Jurkat, Clone E6-1 (cell line): ENCODE results near the gene RASGRF2. TPM values are rescaled to one million over a fixed set of nuclear protein-coding genes. Genes with fewer than 3 reads are reported as not detected.

Experiments
- DNase-seq: peaks from one replicate; pipeline ENCODE4 v3.0.0-alpha.2; 2011; ENCODE audit warnings: low read depth, low spot score
- H3K4me3 ChIP-seq: 2 replicates; pipeline ENCODE4 v1.5.1; 2011; ENCODE audit warnings: mild to moderate bottlenecking, low read length, control low read depth, moderate library complexity
- polyA plus RNA-seq: library from polyadenylated mRNA; unstranded; fragments of >200 nt; gene quantifications from one replicate; pipeline ENCODE4 v1.2.1, GENCODE V29; 2012; ENCODE audit warnings: missing spikeins; ENCODE audit not compliant: insufficient read length, insufficient read depth

RASGRF2 gene, protein sequence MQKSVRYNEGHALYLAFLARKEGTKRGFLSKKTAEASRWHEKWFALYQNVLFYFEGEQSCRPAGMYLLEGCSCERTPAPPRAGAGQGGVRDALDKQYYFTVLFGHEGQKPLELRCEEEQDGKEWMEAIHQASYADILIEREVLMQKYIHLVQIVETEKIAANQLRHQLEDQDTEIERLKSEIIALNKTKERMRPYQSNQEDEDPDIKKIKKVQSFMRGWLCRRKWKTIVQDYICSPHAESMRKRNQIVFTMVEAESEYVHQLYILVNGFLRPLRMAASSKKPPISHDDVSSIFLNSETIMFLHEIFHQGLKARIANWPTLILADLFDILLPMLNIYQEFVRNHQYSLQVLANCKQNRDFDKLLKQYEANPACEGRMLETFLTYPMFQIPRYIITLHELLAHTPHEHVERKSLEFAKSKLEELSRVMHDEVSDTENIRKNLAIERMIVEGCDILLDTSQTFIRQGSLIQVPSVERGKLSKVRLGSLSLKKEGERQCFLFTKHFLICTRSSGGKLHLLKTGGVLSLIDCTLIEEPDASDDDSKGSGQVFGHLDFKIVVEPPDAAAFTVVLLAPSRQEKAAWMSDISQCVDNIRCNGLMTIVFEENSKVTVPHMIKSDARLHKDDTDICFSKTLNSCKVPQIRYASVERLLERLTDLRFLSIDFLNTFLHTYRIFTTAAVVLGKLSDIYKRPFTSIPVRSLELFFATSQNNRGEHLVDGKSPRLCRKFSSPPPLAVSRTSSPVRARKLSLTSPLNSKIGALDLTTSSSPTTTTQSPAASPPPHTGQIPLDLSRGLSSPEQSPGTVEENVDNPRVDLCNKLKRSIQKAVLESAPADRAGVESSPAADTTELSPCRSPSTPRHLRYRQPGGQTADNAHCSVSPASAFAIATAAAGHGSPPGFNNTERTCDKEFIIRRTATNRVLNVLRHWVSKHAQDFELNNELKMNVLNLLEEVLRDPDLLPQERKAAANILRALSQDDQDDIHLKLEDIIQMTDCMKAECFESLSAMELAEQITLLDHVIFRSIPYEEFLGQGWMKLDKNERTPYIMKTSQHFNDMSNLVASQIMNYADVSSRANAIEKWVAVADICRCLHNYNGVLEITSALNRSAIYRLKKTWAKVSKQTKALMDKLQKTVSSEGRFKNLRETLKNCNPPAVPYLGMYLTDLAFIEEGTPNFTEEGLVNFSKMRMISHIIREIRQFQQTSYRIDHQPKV (N-terminal part only)
- 0.37 TPM for polyA plus RNA-seq

DNA sequence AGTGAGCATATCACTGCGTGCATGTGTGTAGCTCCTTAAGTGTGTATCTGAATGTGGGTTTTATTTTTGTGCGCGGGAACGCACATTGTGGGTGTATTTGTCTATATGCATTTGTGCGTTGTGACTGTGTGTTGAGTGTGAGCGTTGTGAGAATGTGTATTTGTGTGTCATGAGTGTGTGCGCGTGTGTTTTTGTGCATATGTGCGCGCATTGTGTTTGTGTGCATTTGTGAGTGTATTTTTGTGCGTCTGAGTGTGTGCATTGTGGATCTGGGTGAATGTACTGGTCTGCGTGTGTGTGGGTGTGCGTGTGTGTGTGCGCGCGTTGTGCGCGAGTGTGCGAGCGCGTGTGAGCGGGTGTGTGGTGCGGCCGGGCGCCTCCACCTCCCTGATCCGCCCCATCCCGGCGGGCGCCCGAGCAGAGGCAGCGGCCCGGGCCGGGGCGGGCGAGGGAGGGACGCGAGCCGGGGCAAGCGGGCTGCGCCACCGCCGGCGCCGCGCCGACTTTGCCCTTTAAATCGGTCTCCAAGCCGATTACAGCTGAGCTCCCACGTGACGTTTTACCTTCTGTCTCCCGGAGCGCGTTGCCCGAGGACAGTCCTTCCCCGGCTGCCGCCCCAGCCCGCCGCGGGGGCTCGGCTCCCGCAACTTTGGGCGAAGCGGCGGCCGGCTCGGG is at the start of gene RASGRF2:
Gene RASGRF2, plus strand, starts transcription at position 596 of the 675 bp plus-strand sequence. CDS start 376 bp downstream, outside the sequence.
- DNase-seq: no peak

DNA sequence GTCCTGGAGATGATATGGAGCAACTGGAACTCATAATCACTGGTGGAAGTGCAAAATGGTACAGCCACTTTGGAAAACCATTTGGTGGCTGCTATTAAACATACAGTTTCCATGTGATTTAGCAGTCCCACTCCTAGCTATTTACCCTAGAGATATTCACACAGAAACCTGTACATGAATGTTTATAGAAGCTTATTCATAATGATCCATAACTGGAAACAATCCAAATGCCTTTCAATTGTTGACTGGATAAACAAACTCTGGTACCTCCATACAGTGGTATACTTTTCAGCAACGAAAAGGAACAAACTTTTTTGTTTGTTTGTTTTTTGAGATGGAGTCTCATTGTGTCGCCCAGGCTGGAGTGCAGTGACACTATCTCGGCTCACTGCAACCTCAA is 47.7 kb upstream of the RASGRF2 start:
- DNase-seq: no peak
- no peak overlapping the region for H3K4me3 ChIP-seq

More for the DNA sequence above, at the start of gene RASGRF2:
- no peak within 1 kb of the TSS for H3K4me3 ChIP-seq

DNA sequence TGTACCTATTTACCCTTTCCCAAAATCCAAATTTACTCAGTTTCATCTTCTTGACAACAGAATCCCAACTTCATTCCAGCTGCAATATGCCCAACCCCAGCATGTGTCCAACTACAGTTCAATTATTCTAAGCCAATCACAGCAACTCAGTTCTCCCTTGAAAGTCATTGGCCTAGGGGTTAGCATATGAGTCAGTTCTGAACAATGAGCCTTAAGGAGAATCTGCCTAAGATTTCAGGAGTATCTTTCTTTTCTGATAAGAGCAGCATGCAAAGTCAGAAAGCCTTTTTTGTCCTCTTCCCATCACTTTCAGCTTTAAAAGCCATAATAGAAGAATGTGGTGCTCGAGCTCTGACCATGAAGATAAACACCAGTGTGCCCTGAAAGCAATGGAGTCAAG is 44.4 kb upstream of the RASGRF2 start:
- H3K4me3 ChIP-seq: no peak overlapping the region
- no peak for DNase-seq

DNA sequence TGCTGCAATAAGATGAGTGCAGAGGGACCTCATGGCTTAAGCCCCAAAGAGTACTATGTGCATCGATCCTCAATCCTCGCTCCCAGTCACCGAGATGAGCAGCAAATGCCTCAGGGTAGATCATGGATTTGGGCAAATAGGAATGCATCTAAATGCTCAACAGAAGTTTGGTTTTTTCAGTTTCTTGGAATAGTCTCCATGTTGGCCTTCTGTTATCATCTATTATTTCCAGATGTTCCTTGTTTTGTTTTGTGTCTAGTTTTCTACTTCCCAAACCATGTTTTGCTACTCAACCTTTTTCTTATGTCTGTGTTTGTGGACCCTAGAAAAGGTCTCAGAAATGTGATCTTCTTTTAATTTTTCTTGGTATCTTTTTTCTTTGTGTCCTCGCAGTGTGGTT is 43.5 kb upstream of the RASGRF2 start:
- H3K4me3 ChIP-seq: no peak overlapping the region
- no peak for DNase-seq

- peak; percentile 26 for DNase-seq
- no peak overlapping the region for H3K4me3 ChIP-seq
Measured at GRCh38 chr5:80917631-80918030, 42.5 kb upstream of the RASGRF2 start.

- no peak overlapping the region for H3K4me3 ChIP-seq
- no peak for DNase-seq
Measured at GRCh38 chr5:80919678-80920196, 40.4 kb upstream of the RASGRF2 start.

GRCh38 chr5:80920333-80920732 is 39.8 kb upstream of the RASGRF2 start:
- DNase-seq: no peak
- H3K4me3 ChIP-seq: no peak overlapping the region

- DNase-seq: no peak
- H3K4me3 ChIP-seq: no peak overlapping the region
Measured at GRCh38 chr5:80921026-80921425, 39.1 kb upstream of the RASGRF2 start.

DNA sequence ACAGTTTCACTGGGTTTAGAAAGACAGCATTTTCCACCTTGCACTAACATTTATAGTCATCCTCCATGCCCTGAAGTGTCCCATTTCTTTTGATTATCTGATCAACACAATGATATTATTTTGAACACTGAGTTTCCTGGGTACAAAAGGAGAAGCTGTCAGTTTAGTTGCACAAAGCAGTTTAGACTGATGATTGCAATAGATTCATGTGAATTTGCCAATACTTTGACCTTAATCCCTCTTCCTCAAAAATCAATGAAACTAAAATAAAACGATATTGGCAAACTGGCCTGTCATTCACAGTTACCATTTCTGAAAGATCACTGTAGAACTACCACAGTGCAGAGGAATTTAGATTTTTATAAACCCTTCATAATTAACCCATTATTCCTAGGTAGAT is 34.2 kb upstream of the RASGRF2 start:
- DNase-seq: no peak
- no peak overlapping the region for H3K4me3 ChIP-seq

GRCh38 chr5:80926536-80926935 is 33.6 kb upstream of the RASGRF2 start:
- no peak for DNase-seq

DNA sequence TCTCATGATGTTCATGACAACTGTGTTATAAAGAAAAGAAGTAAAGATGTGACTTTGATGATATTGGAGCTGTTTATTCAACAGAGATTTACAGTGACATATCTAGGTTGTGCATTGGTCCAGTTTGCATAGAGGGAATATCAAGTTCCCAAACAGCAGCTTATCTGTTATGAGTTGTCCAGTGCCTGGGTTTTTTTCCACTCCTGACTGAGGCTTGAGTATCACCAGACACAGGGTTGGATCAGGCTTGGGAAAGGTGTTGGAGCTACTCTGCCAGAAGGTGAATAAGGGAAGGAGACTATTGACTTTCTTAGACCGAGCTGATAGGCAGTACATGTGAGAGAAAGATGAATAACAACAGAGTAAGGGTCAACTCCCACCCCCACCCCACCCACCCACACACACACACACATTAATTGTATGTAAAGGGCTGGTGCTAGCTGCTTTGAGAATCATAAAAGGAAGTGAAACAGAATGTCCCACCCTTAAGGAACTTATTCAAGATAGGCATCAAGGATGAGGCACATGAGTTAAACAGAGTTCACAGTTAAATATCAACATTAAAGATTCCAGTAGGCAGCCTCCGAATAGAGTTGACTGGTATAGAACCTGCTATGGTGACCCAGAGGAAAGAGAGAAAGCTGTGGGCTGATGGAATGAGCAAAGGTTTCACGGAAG is 33.0 kb upstream of the RASGRF2 start:
- no peak for DNase-seq
- no peak overlapping the region for H3K4me3 ChIP-seq

More at GRCh38 chr5:80926536-80926935, 33.6 kb upstream of the RASGRF2 start:
- H3K4me3 ChIP-seq: no peak overlapping the region

DNA sequence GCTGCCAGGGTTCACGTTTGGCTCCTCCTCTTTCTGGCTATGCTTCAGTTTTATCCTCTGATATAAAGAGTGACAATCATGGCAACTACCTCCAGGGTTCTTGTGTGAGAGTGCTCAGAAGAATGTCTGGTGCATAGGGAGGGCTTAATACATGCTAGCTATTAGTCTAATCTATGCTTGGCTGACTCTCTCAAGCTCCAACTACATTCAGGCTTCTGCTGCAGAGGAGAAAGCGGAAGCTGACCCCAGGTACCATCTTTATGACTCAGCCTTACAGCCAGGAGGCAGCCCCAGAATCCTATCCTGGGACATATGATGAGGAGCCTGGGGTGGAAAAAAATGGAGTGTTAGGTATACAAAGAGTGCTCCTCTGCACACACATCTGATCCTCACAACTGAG is 32.1 kb upstream of the RASGRF2 start:
- no peak overlapping the region for H3K4me3 ChIP-seq
- no peak for DNase-seq

- no peak for DNase-seq
- no peak overlapping the region for H3K4me3 ChIP-seq
Measured at GRCh38 chr5:80930940-80931339, 29.2 kb upstream of the RASGRF2 start.

DNA sequence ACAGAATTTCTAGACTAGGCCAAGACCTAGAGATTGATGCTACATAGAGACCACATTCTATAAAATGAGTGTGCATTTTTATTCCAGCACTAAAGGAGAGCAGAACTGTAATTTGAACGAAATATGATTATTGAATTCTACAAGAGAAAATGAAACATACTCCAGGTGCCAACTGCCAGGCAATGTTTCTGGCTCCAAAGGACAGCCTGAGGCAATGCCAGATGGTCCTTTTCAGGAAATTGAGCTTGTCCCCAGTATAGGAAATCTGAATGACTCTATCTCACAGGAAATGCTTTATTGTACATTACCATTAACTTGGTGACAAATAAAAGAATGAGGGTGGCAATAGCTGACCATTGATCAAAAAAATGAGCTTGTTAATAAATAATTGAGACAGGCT is 28.8 kb upstream of the RASGRF2 start:
- H3K4me3 ChIP-seq: no peak overlapping the region
- no peak for DNase-seq

GRCh38 chr5:80933036-80933435 is 27.1 kb upstream of the RASGRF2 start:
- no peak for DNase-seq
- H3K4me3 ChIP-seq: no peak overlapping the region

GRCh38 chr5:80934751-80935150 is 25.4 kb upstream of the RASGRF2 start:
- no peak overlapping the region for H3K4me3 ChIP-seq
- no peak for DNase-seq

DNA sequence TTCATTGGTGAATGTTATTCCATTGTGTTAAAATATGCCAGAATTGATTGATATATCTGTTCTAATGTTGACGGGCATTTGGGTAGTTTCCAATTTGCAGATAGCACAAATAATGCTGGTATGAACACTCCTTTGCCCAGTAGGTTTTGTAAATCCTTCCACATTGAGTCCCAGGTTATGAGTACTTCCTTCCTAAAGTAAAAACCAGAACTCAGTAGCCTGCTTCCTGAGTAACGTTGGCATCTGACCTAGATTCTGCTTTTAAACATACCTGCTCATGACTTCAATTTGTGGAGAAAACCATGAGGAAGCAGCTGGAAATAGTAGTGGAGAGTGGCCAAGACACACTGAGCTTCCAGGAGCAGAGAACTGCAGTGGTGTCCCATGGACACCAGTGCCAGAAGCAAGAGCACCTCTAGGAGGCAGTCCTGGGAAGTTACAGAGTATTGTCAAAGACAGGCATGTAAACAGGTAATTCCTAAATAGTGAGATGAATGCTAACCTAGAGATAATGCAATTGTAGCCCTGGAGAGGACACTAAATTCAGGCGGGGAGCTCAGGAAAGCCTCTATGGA is 24.3 kb upstream of the RASGRF2 start:
- no peak for DNase-seq
- H3K4me3 ChIP-seq: no peak overlapping the region

- no peak overlapping the region for H3K4me3 ChIP-seq
- DNase-seq: no peak
Measured at GRCh38 chr5:80936881-80937280, 23.3 kb upstream of the RASGRF2 start.
